Astrocyte (in vitro differentiated cells and primary cell): ENCODE measurements around the gene EFS. TPM values are rescaled to one million over a fixed set of nuclear protein-coding genes. Genes with fewer than 3 reads are reported as not detected.

Source experiments
- DNase-seq: peaks from one replicate; pipeline ENCODE4 v3.0.0-alpha.2; 2010; ENCODE audit warnings: low read depth
- FAIRE-seq: peaks from 2 replicates; lab custom pipeline; 2011; peaks lifted over from hg19 to GRCh38; lab: Jason Lieb, UNC
- H2AFZ ChIP-seq: 2 replicates; pipeline ENCODE4 v1.6.0; 2012; ENCODE audit warnings: low read depth, low read length, inconsistent platforms
- H3K27ac ChIP-seq: 2 replicates; pipeline ENCODE4 v1.5.1; 2011; ENCODE audit warnings: low read depth, low read length, inconsistent platforms
- H3K27me3 ChIP-seq: 2 replicates; pipeline ENCODE4 v1.6.0; 2011; ENCODE audit warnings: low read length, inconsistent platforms; ENCODE audit not compliant: insufficient read depth
- H3K36me3 ChIP-seq: 2 replicates; pipeline ENCODE4 v1.5.1; 2011; ENCODE audit warnings: low read length, inconsistent platforms; ENCODE audit not compliant: insufficient read depth
- H3K4me1 ChIP-seq: 2 replicates; pipeline ENCODE4 v1.5.1; 2011; ENCODE audit warnings: low read length, inconsistent platforms; ENCODE audit not compliant: insufficient read depth
- H3K4me2 ChIP-seq: 2 replicates; pipeline ENCODE4 v1.6.0; 2012; ENCODE audit warnings: low read length, inconsistent platforms
- H3K4me3 ChIP-seq: 2 replicates; pipeline ENCODE4 v1.5.1; 2011; ENCODE audit warnings: low read depth, mild to moderate bottlenecking, low read length, inconsistent platforms; ENCODE audit not compliant: insufficient read depth
- H3K79me2 ChIP-seq: 2 replicates; pipeline ENCODE4 v1.6.0; 2012; ENCODE audit warnings: mild to moderate bottlenecking, low read length, inconsistent platforms; ENCODE audit not compliant: insufficient read depth
- H3K9ac ChIP-seq: 2 replicates; pipeline ENCODE4 v1.6.0; 2012; ENCODE audit warnings: mild to moderate bottlenecking, low read length, inconsistent platforms
- H3K9me3 ChIP-seq: 2 replicates; pipeline ENCODE4 v1.5.1; 2012; ENCODE audit warnings: low read depth, mild to moderate bottlenecking, low read length, inconsistent platforms; ENCODE audit not compliant: insufficient read depth
- H4K20me1 ChIP-seq: 2 replicates; pipeline ENCODE4 v1.6.0; 2012; ENCODE audit warnings: low read length, inconsistent platforms; ENCODE audit not compliant: insufficient read depth
- H3K27ac Mint-ChIP-seq: one replicate; pipeline ENCODE4 v1.8.0; 2021; ENCODE audit warnings: mild to moderate bottlenecking, mixed read lengths; ENCODE audit not compliant: unreplicated experiment
- H3K27me3 Mint-ChIP-seq: one replicate; pipeline ENCODE4 v1.8.0; 2021; ENCODE audit warnings: low read depth, mixed read lengths; ENCODE audit not compliant: unreplicated experiment
- H3K36me3 Mint-ChIP-seq: one replicate; pipeline ENCODE4 v1.8.0; 2021; ENCODE audit warnings: low read depth, mixed read lengths; ENCODE audit not compliant: unreplicated experiment
- H3K4me1 Mint-ChIP-seq: one replicate; pipeline ENCODE4 v1.8.0; 2021; ENCODE audit warnings: low read depth, mixed read lengths; ENCODE audit not compliant: unreplicated experiment
- H3K4me3 Mint-ChIP-seq: one replicate; pipeline ENCODE4 v1.8.0; 2021; ENCODE audit warnings: mild to moderate bottlenecking, moderate library complexity, mixed read lengths; ENCODE audit not compliant: unreplicated experiment
- H3K9me3 Mint-ChIP-seq: one replicate; pipeline ENCODE4 v1.8.0; 2021; ENCODE audit warnings: mild to moderate bottlenecking, mixed read lengths; ENCODE audit not compliant: unreplicated experiment
- EZH2 ChIP-seq: IDR thresholded peaks from 2 replicates; pipeline ENCODE4 v1.6.1; 2012; ENCODE audit warnings: mild to moderate bottlenecking, low read length, inconsistent platforms; ENCODE audit not compliant: insufficient read depth
- total RNA-seq: library from RNA; stranded (reverse); gene quantifications from 2 replicates; pipeline ENCODE4 v1.2.1, GENCODE V29; 2021
- TF ChIP-seq, protein P1 (sequence below): IDR thresholded peaks from 2 replicates; pipeline ENCODE4 v1.5.1; 2011; ENCODE audit warnings: low read depth, mild to moderate bottlenecking, inconsistent platforms, low read length, moderate library complexity; ENCODE audit not compliant: insufficient read depth

The EFS gene
- total RNA-seq, 1 donor from 2014 or later: 6.5 TPM

DNA sequence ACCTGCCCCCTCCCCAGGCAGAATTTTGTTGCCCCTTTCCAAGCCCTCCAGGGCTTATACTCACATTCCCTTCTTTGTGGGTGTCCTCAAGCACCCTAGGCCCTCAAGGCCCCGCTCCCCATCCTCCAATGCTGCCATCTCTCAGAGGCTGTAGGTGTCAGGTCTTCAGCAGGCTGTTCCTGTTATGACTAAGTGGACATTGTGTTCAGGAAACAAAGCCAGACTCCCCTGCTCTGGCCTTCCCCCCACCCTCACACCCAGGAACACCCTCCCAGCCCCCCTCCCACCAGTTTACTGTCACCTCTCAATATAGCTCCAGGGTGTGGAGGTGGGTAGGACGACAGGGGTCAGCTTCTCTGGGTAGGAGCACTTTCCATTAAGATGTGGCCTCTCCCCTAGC lies 44.5 kb upstream of the EFS start:
- H3K9ac ChIP-seq: no peak overlapping the region
- no peaks in the 10 kb centered on the region for H3K9me3 ChIP-seq
- no peak overlapping the region for H3K4me2 ChIP-seq
- H3K27ac ChIP-seq: no peak overlapping the region
- no peaks in the 10 kb centered on the region for H3K4me1 ChIP-seq
- no peaks in the 10 kb centered on the region for H3K27me3 ChIP-seq
- DNase-seq: no peak
- Mint-ChIP-seq H3K36me3 (no peaks in the 10 kb centered on the region), H3K27ac (no peak overlapping the region), H3K9me3 (peaks cover 4% of the 10 kb centered on the region), H3K4me1 (no peaks in the 10 kb centered on the region), H3K27me3 (peaks cover 66% of the 10 kb centered on the region), H3K4me3 (no peak overlapping the region)
- FAIRE-seq: no peak
- H3K79me2 ChIP-seq: no peaks in the 10 kb centered on the region
- no peak overlapping the region for H3K4me3 ChIP-seq
- no peaks in the 10 kb centered on the region for H3K36me3 ChIP-seq
- TF ChIP-seq, protein P1, sequence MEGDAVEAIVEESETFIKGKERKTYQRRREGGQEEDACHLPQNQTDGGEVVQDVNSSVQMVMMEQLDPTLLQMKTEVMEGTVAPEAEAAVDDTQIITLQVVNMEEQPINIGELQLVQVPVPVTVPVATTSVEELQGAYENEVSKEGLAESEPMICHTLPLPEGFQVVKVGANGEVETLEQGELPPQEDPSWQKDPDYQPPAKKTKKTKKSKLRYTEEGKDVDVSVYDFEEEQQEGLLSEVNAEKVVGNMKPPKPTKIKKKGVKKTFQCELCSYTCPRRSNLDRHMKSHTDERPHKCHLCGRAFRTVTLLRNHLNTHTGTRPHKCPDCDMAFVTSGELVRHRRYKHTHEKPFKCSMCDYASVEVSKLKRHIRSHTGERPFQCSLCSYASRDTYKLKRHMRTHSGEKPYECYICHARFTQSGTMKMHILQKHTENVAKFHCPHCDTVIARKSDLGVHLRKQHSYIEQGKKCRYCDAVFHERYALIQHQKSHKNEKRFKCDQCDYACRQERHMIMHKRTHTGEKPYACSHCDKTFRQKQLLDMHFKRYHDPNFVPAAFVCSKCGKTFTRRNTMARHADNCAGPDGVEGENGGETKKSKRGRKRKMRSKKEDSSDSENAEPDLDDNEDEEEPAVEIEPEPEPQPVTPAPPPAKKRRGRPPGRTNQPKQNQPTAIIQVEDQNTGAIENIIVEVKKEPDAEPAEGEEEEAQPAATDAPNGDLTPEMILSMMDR: no peak
- no peak for TF ChIP-seq EZH2
- H4K20me1 ChIP-seq: no peaks in the 10 kb centered on the region
- no peak overlapping the region for H2AFZ ChIP-seq

DNA sequence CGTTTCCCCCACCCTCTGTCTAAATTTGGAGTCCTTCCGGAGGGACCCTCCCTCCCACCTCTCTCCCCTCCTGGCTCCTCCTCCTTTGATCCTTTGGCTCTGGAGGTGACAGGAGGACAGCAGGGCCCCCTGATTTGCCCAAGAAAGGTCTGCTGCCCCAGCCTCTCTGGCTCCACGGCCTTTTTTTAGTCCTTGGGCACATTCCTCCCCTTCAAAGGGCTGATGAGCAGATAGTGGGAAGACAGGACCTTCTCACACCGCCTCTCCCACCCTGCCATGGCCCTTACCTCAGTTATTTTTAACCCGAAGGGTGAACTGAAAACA lies 43.3 kb upstream of the EFS start:
- no peak overlapping the region for H3K27ac ChIP-seq
- H4K20me1 ChIP-seq: no peaks in the 10 kb centered on the region
- no peak for DNase-seq
- no peaks in the 10 kb centered on the region for H3K36me3 ChIP-seq
- H3K27me3 ChIP-seq: no peaks in the 10 kb centered on the region
- H2AFZ ChIP-seq: no peak overlapping the region
- no peak for TF ChIP-seq EZH2
- TF ChIP-seq, protein P1: no peak
- Mint-ChIP-seq H3K27me3 (peaks cover 72% of the 10 kb centered on the region), H3K27ac (no peak overlapping the region), H3K36me3 (no peaks in the 10 kb centered on the region), H3K4me3 (no peak overlapping the region), H3K4me1 (no peaks in the 10 kb centered on the region), H3K9me3 (peaks cover 4% of the 10 kb centered on the region)
- no peaks in the 10 kb centered on the region for H3K79me2 ChIP-seq
- H3K4me1 ChIP-seq: no peaks in the 10 kb centered on the region
- FAIRE-seq: no peak
- no peaks in the 10 kb centered on the region for H3K9me3 ChIP-seq
- no peak overlapping the region for H3K9ac ChIP-seq
- H3K4me3 ChIP-seq: no peak overlapping the region
- no peak overlapping the region for H3K4me2 ChIP-seq

DNA sequence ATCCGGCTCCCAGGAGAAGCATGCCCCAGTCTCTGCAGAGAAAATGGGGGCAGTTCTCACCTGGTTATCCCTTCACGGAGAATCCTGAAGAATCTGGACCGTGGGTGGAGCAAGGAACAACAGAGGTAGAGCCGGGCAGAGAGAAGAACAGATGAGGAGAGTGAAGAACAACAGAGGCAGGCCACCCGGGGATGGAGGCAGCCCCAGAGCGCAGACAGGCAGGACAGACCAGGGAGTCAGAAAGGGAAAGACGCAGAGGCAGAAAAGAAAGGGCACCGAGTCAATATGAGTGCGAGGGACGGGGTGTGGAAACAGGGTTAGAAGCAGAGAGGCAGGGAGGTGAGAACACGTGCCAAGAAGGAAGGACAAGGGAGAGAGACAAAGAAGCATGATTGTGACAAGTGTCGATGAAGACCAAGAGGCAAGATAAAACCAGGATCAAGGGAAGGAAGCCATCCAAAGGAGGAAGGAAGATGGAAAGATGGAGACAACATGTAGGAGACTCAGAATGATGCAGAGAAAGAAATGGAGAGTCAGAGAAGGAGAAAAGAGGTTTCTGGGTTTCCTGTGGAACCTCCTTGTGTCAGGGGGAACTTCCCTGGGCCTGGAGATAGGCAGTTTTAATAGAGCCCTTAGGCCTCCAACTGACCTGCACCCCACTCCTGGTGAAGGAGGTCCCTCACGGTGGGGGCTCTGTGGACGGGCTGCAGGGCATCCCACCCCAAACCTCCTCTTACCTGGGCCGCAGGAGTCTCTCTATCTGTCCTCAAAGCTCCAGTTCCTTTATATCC lies 42.7 kb upstream of the EFS start, which contains the start of gene MYH6:
TSS of gene MYH6 (minus strand) at position 758 of the 791 bp plus-strand sequence. CDS start 1,050 bp downstream, outside the sequence.
- no peak for DNase-seq
- no peaks in the 10 kb centered on the region for H3K79me2 ChIP-seq
- Mint-ChIP-seq H3K4me3 (peak within 1 kb of the TSS; percentile 0), H3K9me3 (peaks cover 4% of the 10 kb centered on the region), H3K27ac (no peak within 1 kb of the TSS), H3K36me3 (no peaks in the 10 kb centered on the region), H3K4me1 (no peaks in the 10 kb centered on the region), H3K27me3 (peaks cover 75% of the 10 kb centered on the region)
- no peak for FAIRE-seq
- H3K4me3 ChIP-seq: no peak within 1 kb of the TSS
- no peak within 1 kb of the TSS for H3K9ac ChIP-seq
- no peaks in the 10 kb centered on the region for H3K9me3 ChIP-seq
- H3K4me1 ChIP-seq: no peaks in the 10 kb centered on the region
- no peak within 1 kb of the TSS for H2AFZ ChIP-seq
- H3K27me3 ChIP-seq: no peaks in the 10 kb centered on the region
- H4K20me1 ChIP-seq: no peaks in the 10 kb centered on the region
- no peak within 1 kb of the TSS for H3K4me2 ChIP-seq
- no peak within 1 kb of the TSS for H3K27ac ChIP-seq
- H3K36me3 ChIP-seq: no peaks in the 10 kb centered on the region
- TF ChIP-seq, protein P1: no peak
- no peak for TF ChIP-seq EZH2
